ENCODE measurements around the gene CDYL. TPM values are rescaled to one million over a fixed set of nuclear protein-coding genes. Genes with fewer than 3 reads are reported as not detected.

CDYL gene
- total and polyA plus RNA-seq, 7 donors: 14.2 to 82.8 (median 37.9) TPM

GRCh38 chr6:4763921-4764320 is 12.3 kb upstream of the CDYL start:
- Histone ChIP-seq H3K27ac (no peak overlapping the region), H3K4me1 (no peaks in the 10 kb centered on the region), H3K27me3 (no peaks in the 10 kb centered on the region), H3K4me3 (no peak overlapping the region), H3K9me3 (peaks cover 0 to 3% (median 1%) of the 10 kb centered on the region in 4 donors), H3K36me3 (no peaks in the 10 kb centered on the region)
- intact Hi-C loops (cut with DNase I): no loop called here
- 94 to 98% methylated on average over 1 of the region's 1 CpG for WGBS, 2 donors
- DNase-seq: no peak
- TF ChIP-seq EP300 (IDR thresholded peaks at IDR 0.05): no peak
- TF ChIP-seq POLR2AphosphoS5 (IDR thresholded peaks at IDR 0.05): no peak
- no peak for TF ChIP-seq CTCF (IDR thresholded peaks at IDR 0.05)
- no peak for TF ChIP-seq POLR2A (IDR thresholded peaks at IDR 0.05)

- WGBS, 2 donors: 89 to 94% methylated on average over 7 of the region's 7 CpGs
Measured at GRCh38 chr6:4768815-4769214, 7.4 kb upstream of the CDYL start.

GRCh38 chr6:4772750-4773149 is 3.5 kb upstream of the CDYL start:
- Histone ChIP-seq H3K27me3 (no peaks in the 10 kb centered on the region), H3K4me3 (no peak overlapping the region), H3K27ac (no peak overlapping the region), H3K4me1 (peaks cover 0 to 13% (median 4%) of the 10 kb centered on the region in 4 donors), H3K36me3 (no peaks in the 10 kb centered on the region), H3K9me3 (no peaks in the 10 kb centered on the region)
- WGBS, 2 donors: 67 to 85% methylated on average over 5 of the region's 5 CpGs
- intact Hi-C loops (cut with DNase I): loop anchor here (10.0 kb wide), 2 partner anchors 162 to 748 kb away; a partner anchor contains a TSS
- TF ChIP-seq CTCF (IDR thresholded peaks at IDR 0.05) (no peak), POLR2A (IDR thresholded peaks at IDR 0.05) (no peak), POLR2AphosphoS5 (IDR thresholded peaks at IDR 0.05) (no peak), EP300 (IDR thresholded peaks at IDR 0.05) (no peak)
- no peak for DNase-seq

More at GRCh38 chr6:4768815-4769214, 7.4 kb upstream of the CDYL start:
- TF ChIP-seq EP300 (IDR thresholded peaks at IDR 0.05) (no peak), POLR2A (IDR thresholded peaks at IDR 0.05) (no peak), POLR2AphosphoS5 (IDR thresholded peaks at IDR 0.05) (no peak), CTCF (IDR thresholded peaks at IDR 0.05) (no peak)
- no peak for DNase-seq
- Histone ChIP-seq H3K27me3 (no peaks in the 10 kb centered on the region), H3K4me1 (no peaks in the 10 kb centered on the region), H3K9me3 (peaks cover 0 to under 1% (median 0%) of the 10 kb centered on the region in 4 donors), H3K4me3 (no peak overlapping the region), H3K36me3 (no peaks in the 10 kb centered on the region), H3K27ac (no peak overlapping the region)
- intact Hi-C loops (cut with DNase I): no loop called here

- TF ChIP-seq EP300 (IDR thresholded peaks at IDR 0.05): no peak
- TF ChIP-seq POLR2A (IDR thresholded peaks at IDR 0.05): no peak
- TF ChIP-seq CTCF (IDR thresholded peaks at IDR 0.05): no peak
- TF ChIP-seq POLR2AphosphoS5 (IDR thresholded peaks at IDR 0.05): no peak
- no peak for DNase-seq
- intact Hi-C loops (cut with DNase I): loop anchor here (10.0 kb wide), 2 partner anchors 162 to 748 kb away; a partner anchor contains a TSS
- H3K27ac ChIP-seq: no peak overlapping the region
- H3K36me3 ChIP-seq: no peaks in the 10 kb centered on the region
- no peaks in the 10 kb centered on the region for H3K27me3 ChIP-seq
- H3K9me3 ChIP-seq: no peaks in the 10 kb centered on the region
- peaks cover 0 to 16% (median 8%) of the 10 kb centered on the region in 4 donors for H3K4me1 ChIP-seq
- H3K4me3 ChIP-seq: no peak overlapping the region
- 56 to 68% methylated on average over 7 of the region's 7 CpGs for WGBS, 2 donors
Measured at GRCh38 chr6:4773181-4773580, 3.0 kb upstream of the CDYL start.

GRCh38 chr6:4774296-4774695 is 1.9 kb upstream of the CDYL start:
- H3K9me3 ChIP-seq: peaks cover 0 to 2% (median 0%) of the 10 kb centered on the region in 4 donors
- no peak for TF ChIP-seq EP300 (IDR thresholded peaks at IDR 0.05)
- no peak for TF ChIP-seq POLR2A (IDR thresholded peaks at IDR 0.05)
- TF ChIP-seq POLR2AphosphoS5 (IDR thresholded peaks at IDR 0.05): no peak
- no peak for TF ChIP-seq CTCF (IDR thresholded peaks at IDR 0.05)
- peak overlapping the region; percentile 73 to 88 (median 83) for H3K27ac ChIP-seq
- H3K4me3 ChIP-seq: peak overlapping the region in 1 of 4 donors; percentile 72
- H3K36me3 ChIP-seq: no peaks in the 10 kb centered on the region
- intact Hi-C loops (cut with DNase I): loop anchor here (10.0 kb wide), 2 partner anchors 161 to 749 kb away; a partner anchor contains a TSS
- 48 to 51% methylated on average over 6 of the region's 6 CpGs for WGBS, 2 donors
- H3K27me3 ChIP-seq: no peaks in the 10 kb centered on the region
- peaks cover 0 to 16% (median 9%) of the 10 kb centered on the region in 4 donors for H3K4me1 ChIP-seq
- no peak for DNase-seq
